ENCODE data around the gene KRT71.
"Not testable (repeated sequence)": the region's sequence is repeated elsewhere in the genome, so short reads cannot be mapped to it uniquely, and the experiment has no call there.

Gene KRT71

DNA sequence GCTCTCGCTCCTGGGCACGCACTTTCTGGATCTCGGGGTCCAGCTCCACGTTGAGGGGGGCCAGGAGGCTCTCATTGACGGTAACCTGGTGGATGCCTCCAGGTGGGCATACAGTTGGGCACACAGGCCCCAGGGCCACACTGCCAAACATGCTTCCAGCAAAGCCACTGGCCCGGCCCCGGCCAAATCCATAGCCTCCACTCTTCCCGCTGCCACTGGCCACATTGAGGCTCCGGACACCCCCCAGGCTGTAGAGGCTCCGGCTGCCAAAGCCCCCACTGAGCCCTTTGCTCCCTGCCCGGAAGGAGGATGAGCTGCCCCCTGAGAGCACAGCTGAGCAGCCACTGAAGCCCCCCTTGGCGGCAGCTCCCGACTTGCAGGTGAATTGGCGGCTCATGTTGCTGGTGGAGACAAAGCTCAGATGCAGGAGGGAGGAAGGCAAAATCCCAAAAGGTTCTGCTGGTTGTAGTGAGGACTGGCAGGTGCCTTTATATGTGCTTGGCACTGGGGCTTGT, at the start of gene KRT71:
Gene KRT71 (minus strand): TSS at position 465 of the 515 bp plus-strand sequence. CDS start 68 bp downstream, at position 397.
- no peak for DNase-seq (ENCODE audit: low read depth in 2 of 2)

DNA sequence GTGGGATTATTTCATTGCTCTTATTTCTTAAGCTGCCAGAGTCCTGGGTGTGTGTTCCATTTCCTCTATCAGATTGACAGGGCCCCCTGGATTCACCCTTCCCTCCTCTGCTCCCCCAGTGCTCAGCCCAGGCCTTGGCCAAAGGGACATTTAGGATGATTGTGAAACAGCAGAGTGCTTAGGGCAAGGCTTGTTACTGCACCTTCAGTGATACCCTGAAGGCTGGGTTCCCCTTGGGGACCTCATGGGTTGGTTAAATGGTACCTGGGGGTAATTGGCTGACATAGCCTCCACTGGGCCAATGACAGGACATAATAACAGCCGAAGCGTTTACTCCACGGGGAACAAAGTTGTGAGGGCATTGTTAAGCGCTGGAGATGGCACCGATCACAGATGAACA, 49.6 kb upstream of the KRT71 start:
- DNase-seq (ENCODE audit: low read depth in 2 of 2), result no peak

DNA sequence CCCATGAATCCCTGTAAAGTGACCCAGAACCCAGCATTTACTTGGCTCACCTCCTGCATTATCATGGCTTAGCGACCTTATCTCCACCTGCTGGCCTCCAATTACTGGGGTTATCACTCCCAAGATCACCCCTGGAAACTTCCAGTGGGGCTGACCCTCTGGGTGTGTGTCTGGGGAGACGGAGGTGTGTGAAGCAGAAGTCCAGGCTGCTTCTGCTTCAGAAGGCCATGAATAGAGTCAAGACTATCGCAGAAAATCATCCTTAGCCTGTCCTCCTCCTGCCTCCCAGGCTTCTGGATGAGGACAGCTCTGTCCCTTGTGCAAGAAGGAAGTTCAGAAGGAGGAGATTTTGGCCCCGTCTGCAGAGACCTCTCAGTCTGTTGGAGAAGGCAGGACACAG, 48.7 kb upstream of the KRT71 start:
- DNase-seq (ENCODE audit: low read depth in 2 of 2), result no peak

DNA sequence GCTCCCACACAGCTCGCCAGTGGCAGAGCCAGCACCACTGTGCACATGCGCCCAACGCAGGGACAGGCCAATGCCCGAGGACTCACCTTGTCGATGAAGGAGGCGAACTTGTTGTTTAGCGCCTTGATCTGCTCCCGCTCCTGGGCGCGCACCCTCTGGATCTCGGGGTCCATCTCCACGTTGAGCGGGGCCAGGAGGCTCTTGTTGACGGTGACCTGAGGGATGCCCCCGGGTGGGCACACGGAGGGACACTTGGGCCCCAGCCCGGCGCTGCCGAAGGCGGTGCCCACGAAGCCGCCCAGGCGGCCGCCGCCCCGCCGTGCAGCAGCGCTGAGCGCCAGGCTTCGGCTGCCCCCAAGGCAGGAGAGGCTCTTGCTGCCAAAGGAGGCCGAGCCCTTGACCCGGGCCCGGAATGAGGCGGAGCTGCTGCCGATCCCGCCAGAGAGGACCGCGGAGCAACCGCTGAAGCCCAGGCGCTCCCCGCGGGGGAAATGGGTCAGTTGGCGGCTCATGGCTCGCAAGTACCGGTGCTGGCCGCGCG, 48.1 kb upstream of the KRT71 start, which contains the start of gene KRT72:
Gene KRT72 (minus strand): TSS at position 523 of the 541 bp plus-strand sequence. CDS start 11 bp downstream, at position 512.
- no peak for DNase-seq (ENCODE audit: low read depth in 2 of 2)

DNA sequence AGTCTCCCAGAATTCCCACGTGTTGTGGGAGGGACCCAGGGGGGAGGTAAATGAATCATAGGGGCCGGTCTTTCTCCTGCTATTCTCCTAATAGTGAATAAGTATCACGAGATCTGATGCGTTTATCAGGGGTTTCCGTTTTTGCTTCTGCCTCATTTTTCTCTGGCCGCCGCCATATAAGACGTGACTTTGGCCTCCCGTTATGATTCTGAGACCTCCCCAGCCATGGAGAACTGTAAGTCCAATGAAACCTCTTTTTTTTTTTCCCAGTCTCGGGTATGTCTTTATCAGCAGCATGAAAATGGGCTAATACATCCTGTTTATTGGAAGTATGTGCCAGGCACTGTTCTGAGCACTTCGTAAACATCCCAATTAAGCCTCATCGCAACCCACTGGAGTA, 47.5 kb upstream of the KRT71 start:
- DNase-seq (ENCODE audit: low read depth in 2 of 2), result no peak

DNA sequence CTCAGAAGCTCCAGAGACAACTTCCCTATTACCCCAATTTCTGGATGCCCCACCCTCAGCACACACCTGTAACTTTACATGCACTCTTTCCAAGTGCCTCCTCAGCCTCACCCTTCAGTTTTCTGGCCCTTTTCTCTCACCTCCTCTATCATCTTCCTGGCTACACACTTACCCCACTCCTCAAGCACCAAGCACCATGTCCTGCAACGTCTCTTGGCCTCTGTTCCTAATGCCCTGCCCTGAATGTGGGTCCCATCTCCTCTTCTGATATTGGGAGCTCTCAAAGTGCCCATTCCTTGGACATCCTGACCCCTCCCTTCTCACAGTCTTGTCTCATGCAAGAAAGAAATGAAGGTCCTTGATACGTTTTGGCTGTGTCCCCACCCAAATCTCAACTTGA, 47.1 kb upstream of the KRT71 start:
- no peak for DNase-seq (ENCODE audit: low read depth in 2 of 2)

DNA sequence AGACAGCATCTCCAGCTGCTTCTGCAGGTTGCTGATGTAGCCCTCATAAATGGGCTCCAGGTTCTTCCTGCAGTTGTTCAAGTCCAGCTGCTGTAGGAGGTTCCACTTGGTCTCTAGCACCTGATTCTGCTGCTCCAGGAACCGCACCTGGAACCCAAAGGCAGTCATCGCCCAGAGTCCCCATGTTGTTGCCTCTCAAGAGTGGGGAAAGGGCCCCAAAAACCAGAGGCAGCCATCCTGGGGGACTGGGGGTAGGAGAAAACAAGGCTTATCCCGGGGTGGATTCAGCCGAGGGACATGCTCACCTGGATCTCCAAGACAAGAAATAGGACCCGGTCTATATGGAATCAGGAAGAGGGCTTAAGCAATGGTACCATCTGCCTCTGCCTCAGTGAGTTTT, 46.0 kb upstream of the KRT71 start:
- no peak for DNase-seq (ENCODE audit: low read depth in 2 of 2)

DNA sequence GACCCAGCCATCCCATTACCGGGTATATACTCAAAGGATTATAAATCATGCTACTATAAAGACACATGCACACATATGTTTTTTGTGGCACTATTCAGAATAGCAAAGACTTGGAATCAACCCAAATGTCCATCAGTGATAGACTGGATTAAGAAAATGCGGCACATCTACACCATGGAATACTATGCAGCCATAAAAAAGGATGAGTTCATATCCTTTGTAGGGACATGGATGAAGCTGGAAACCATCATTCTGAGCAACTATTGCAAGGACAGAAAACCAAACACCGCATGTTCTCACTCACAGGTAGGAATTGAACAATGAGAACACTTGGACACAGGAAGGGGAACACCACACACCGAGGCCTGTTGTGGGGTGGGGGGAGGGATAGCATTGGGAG, 41.3 kb upstream of the KRT71 start:
- not testable (repeated sequence) for DNase-seq (ENCODE audit: low read depth in 2 of 2)

DNA sequence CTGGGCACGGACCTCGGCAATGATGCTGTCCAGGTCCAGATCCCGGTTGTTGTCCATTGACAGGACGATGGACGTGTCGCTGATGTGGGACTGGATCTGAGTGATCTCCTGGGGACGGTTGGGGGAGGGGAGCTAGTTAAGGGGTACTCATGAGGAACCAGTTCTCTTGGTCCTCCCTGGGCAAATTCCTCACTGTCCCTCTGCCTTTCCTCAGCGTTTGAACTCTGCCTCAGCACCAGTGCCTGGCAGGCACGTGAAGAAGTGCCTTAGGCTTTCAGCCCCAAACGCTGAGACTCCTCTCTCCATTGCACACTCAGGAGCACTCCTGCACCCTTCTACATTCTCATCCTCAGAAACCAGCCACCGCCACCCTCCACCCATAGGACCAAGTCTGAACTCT, 38.6 kb upstream of the KRT71 start:
- DNase-seq (ENCODE audit: low read depth in 2 of 2), result no peak

DNA sequence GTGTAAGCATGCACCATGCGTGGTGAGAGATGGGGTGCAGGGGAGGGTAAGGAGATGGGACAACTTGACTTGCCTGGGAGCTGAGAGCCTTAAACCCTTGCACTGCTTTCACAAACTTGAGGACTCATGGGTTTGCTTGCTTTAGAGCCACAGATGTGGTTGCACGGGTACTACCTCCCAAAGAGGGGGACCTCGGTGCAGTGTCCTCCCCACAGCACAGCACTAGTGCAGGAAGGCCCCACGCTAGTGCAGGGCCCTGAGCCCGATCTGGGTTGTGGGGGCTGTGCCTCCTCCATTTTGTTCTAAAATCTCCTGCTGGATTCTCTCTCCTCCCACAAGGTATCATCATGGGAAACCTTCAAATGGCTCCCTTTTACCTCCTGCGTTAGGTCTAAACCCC, 37.1 kb upstream of the KRT71 start:
- no peak for DNase-seq (ENCODE audit: low read depth in 2 of 2)

DNA sequence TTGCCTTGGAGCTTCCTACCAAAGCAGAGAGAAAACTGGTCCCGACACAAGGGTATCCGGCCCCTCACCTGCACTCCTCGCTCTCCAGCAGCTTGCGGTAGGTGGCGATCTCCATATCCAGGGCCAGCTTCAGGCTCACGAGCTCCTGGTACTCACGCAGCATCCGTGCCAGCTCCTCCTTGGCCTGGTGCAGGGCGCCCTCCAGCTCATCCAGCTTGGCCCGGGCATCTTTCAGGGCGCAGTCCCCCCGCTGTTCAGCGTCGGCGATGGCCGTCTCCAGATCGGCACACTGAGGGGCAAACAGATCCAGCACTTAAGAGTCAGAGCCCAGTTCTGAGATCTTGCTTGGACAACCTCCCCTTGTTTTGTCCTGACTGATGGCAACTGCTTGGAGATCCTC, 34.6 kb upstream of the KRT71 start:
- no peak for DNase-seq (ENCODE audit: low read depth in 2 of 2)

DNA sequence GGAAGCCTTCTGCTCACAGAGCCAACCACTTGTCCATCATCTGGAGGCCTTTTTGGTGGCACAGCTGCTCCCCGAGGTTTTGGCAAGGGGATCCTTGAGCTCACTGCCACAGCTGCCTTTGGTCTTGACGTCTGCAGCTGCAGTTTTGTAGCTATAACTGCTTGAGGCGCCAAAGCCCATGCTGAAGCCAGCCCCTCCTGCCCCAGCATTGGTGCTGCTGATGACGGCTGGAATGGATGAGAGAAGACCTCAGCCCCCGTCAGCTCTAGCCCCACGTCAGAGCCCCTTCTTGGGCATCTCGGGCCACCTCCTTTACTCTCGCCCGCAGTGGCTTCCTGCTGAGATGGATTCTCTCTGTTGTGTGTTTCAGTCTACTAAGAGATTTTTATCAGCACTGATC, 33.0 kb upstream of the KRT71 start:
- DNase-seq (ENCODE audit: low read depth in 2 of 2), result peak; percentile 44 to 48

DNA sequence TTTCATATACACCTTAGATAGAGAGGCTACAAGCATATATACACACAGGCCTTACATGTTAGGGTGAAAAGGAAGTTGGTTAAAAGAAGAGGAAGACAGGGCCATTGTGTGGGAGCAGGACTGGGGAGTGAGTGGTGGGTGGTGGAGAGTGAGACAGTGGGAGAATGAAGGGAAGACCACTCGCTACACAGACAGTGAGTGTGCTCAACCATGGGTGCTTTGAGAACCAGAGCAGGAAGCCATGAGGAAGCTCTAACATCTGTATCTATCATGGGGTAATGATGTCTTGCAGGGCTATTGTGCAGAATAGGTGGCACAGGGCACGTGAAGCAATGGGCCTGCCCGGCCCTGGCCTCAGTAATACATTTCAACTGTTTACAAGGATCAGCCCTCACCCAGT, 32.1 kb upstream of the KRT71 start:
- DNase-seq (ENCODE audit: low read depth in 2 of 2), result no peak

DNA sequence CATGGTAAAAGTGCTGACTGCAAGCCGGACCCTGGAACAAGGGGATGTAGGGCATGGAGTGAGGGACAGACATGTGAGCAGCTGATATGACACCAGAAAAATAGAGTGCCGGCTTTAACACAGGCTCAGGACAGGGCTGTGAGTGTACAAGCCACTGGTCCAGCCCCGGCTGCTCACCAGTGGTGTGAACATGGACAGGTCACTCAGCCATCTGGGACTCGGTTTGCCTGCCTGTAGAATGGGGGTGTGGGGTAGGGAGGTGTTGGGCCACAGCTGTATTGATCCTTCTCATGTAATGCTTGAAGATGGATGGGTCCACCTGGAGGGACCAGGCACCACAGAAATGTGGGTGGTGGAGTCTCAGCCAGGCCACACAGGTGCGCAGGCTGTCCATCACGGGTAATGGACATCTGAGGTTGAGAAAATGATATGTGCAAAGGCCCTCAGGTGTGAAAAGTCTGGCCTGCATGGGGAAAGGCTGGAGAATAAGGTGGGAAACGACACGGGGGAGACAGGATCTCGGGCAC, 31.3 kb upstream of the KRT71 start:
- DNase-seq (ENCODE audit: low read depth in 2 of 2), result no peak

DNA sequence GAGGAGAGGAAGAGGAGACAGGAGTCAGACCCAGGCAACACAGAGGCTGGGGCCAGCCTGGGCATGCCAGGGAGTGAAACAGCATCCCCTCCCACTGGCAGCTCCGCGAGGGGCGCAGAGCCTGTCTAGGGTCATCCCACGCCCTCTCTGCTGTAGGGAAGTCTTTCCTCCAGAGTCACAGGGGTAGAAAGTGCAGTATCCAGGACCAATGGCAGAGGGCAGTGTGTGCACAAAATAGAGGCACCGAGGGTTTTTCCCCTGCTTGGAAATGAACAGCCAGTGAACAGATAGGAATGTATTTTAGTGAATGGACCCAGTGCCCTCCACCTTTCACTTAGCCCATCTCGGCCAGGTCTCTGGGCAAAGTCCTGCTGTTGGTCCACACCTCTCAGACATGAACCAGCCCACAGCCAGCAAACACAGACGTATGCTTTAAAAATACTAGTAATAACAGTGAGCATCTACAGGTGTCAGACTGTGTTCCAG, 30.1 kb upstream of the KRT71 start:
- peak; percentile 24 to 42 for DNase-seq (ENCODE audit: low read depth in 2 of 2)

DNA sequence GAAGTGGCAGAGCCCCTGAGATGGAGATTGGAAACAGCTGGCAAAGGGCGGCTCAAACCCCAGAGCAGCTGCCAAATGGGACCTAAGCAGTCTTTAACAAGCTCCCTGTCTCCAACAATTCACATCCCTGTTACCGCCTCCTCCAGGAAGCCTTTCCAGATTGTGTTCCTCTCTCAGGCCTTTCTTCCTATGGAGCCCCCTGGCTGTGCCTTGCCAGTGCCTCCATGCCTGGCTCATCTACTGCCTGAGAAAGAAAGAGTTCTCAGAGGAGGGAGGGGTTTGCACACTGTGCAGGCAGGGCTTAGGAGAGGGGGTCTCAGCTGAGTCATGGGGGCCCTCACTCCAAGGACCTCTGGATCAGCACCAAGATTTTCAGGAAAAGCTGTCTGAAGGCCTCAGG, 29.5 kb upstream of the KRT71 start:
- no peak for DNase-seq (ENCODE audit: low read depth in 2 of 2)

DNA sequence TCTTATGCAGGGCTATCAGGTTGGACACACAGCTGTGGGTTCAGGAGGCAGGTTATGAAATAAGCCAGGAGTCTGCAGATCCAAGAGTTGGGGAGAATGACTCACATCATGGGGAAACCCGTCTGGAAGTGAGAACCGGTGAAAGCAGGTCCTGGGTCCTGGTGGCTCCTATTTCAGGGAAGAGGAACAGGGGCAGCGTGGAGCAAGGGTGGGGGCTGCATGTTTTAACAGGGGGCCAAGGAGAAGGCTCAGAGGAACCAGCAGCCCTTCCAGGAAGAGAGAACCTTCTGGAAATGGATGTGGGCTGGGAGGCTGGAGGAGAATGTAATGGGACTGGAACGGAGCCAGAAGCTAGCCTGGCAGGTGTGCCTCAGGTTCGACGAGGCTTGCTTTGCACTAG, 28.5 kb upstream of the KRT71 start:
- no peak for DNase-seq (ENCODE audit: low read depth in 2 of 2)

DNA sequence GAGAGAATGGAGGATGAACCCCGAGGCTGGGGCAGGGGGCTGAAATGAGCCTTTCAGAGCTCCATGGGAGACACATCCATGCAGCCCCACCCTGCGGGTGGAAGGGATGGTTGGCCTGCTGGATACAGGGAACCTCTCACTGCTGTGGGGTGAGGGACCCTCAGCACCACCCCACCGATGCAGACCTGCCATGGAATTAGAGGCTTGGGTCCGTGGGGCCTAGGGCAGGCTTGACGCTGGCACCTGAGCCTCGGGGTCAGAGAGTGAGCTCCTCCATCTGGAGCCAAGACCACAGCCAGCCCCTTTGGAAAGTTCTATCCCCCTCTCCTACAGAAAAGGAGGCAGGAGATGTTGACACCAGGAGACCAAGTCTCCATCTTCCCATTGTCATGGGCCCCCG, 28.1 kb upstream of the KRT71 start:
- no peak for DNase-seq (ENCODE audit: low read depth in 2 of 2)

DNA sequence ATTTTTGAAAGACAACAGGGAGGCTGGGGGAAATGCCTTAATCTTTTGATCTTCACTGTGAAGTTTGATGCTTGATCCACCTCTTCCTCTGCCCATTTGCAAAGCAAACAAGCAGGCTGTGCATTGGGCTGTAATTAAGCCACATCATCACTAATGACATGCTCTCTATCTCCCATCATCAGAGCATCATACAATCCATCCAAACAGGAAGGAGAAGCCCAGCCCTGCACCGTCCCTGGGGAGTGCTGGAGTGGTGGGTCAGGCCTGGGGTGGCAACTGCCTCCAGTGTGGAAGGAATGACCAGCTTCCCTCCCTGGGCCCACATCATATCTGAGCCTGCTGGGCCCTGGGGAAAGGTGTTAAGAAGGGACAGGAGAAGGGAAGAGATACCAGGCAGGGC, 27.6 kb upstream of the KRT71 start:
- DNase-seq (ENCODE audit: low read depth in 2 of 2), result no peak

DNA sequence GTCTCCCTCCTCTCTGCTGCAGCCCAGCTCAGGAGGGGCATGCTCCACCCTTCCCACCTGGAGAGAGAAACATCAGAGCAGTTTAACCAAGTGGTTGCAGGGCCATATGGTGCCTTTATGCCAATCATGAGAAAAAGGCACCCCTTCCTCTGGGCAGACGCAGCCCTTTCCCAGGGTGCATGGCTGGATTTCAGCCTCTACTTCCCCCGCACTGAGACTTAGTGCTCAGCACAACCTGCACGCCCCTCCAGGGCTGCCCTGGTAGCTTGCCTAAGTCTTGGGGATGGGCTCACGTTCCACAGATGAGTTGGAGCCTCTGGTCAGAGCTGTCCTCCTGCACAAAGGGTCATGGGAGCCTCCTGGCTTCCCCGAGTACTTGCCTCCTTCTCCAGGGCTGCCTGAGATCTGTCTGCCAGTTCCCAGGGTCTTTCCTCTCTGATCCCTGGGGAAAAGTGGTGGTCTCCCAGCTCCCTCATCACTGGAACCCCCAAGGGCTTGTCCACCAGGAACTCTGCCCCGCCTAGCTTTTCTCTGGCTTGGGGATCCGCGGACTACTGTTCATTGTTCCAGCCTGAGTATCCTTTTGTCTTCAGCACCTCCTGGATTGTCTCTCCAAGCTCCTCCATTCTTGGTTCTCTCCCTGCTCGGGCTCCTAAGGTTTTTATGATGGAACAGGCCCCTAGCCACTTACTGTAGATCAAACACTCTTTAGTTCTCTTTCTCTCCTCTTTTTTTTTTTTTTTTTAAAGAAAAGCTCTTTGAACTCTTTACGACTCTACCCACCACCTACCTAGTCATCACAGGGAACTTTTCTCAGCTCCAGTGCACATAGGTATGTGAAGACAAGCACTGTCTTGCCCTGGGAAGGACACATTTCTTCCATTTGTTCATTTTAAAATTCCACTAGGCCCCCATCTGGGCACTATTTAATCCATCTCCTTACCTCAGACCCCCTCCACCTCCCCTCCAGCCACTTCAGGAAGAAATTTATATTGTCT, 26.8 kb upstream of the KRT71 start:
- DNase-seq (ENCODE audit: low read depth in 2 of 2), result no peak

DNA sequence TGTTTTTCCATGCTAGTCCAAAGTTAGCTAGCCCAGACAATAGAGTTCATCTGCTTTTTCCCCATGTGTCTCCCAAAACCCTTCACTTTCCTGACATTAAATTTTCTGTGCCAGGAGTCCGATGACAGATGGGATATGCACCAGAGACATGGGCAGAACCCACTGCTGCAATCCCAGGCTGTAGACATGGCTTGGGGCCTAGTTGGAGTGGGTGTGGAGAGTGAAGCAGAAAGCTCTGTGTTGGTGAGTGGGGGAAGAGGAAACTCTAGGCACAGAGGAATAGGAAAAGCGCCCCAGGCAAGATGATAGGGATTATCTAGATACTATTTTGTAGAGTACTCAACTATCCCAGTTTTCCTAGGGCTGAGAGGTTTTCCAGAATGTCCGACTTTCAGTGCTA, 25.5 kb upstream of the KRT71 start:
- no peak for DNase-seq (ENCODE audit: low read depth in 2 of 2)

DNA sequence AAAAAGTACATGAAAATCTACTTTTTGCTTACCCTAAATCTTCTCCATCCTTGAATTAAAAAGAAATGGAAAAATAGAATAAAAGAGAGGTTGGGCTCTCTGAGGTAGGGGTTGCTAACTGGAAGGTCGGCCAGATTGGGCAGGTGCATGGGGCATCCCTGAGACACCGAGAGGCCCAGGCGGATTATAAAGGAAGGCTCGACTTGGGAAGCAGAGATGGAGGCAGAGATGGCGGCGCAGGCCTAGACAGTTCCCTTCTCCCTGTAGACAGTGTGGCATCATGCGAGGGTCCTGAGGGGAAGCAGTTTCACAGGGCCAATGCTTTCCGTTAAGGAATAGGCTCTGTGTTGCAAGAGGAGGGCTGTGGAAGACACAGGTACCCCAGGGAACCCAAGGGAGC, 24.4 kb upstream of the KRT71 start:
- DNase-seq (ENCODE audit: low read depth in 2 of 2), result no peak

DNA sequence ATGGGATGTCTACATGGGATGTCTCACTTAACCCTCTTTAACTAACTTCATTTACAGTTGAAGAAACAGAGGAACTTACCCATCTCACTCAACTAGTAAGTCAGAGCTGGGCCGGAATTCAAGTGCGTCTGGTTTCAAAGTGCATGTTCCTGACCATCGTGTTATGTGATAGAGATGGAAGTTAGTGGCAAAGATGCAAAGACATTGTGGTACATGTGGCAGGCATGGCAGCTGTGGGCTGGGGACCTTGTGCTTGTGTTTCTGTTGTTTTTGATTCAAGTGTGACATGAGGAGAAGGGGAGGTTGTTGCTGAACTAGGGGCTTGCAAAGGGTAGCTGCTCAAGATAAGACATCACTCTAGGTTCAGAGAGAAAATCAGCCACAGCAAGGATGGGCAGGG, 23.0 kb upstream of the KRT71 start:
- no peak for DNase-seq (ENCODE audit: low read depth in 2 of 2)
